HG03521 (cell line): ENCODE data around the gene ARHGAP6.
"Not testable (repeated sequence)": the region's sequence is repeated elsewhere in the genome, so short reads cannot be mapped to it uniquely, and the experiment has no call there.

Experiments used
- ATAC-seq: cut with Tn5 transposase; IDR thresholded peaks from one replicate; pipeline ENCODE4 v1.9.1; 2021; ENCODE audit warnings: mild to moderate bottlenecking, moderate library complexity; ENCODE audit not compliant: unreplicated experiment

ARHGAP6 gene

DNA sequence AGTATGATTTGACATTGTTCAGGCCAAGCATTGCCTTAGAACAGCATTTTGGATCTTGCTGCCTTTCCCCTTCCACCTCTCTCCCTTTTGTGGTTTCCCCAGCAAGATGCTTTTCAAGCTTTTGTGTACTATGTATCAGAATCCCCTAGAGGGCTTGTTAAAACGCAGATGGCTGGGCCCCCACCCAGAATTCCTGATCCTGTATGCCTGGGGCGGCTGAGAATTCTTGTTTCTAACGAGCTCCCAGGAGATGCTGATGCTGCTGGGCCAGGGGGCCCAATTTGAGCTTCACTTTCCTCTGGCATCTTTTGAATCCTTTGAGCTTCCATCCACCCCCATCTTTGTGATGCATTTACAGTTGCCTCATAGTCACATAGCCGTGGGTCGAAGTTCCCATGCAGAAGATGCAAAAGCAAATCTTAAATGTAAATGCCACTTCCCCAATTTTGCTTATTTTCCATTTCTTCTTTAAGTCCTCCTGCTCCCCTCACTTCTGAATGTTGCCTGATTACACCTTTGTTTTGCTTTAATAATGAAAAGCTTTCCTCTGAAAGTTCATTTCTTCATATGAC, 536.1 kb downstream of the ARHGAP6 start:
- ATAC-seq: no peak

DNA sequence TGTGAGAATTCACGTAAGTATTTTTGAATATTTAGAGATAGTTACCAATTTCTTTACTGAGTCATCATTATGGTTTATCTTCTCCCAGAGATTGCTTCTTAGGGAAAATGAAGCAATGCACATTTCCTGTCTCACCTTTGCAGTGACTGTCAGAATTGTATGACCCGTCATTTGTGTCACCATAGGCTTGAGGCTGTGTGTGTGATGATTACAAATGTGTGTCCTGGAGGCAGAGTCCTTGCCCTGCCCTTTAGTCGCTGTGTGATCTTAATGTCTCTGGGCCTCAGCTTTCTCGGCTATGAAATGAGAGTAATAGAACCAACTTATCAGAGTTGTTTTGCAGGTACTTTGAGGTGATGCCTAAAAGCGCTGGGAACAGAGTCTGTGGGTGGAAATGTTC, 540.7 kb downstream of the ARHGAP6 start:
- ATAC-seq: no peak

DNA sequence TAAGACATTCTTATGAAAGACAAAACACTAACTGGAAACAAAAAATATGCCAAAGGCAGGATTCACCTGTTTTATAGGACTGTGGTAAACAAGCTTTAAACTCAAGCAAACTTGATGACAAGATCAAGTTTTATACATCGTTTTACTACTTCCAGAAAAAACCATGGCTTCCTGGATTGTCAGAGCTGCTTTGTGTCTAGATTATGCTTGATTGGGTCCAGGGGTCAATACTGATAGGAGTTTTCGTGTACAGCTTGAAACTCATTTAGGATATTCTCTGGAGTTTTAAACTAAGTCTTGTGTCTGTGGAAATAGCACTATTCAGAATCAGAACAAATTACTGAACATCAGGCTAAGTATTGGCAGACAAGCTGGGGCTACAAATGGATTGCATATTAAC, 541.6 kb downstream of the ARHGAP6 start:
- ATAC-seq: no peak

DNA sequence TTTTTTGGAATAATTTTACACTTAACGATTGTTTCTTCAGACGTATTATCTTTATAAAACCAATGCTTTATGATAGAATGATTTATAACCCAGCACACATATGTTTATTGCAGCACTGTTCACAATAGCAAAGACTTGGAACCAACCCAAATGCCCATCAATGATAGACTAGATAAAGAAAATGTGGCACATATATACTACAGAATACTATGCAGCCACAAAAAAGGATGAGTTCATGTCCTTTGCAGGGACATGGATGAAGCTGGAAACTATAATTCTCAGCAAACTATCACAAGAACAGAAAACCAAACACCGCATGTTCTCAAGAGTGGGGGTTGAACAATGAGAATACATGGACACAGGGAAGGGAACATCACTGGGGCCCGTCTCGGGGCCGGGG, 542.6 kb downstream of the ARHGAP6 start:
- ATAC-seq: not testable (repeated sequence)

DNA sequence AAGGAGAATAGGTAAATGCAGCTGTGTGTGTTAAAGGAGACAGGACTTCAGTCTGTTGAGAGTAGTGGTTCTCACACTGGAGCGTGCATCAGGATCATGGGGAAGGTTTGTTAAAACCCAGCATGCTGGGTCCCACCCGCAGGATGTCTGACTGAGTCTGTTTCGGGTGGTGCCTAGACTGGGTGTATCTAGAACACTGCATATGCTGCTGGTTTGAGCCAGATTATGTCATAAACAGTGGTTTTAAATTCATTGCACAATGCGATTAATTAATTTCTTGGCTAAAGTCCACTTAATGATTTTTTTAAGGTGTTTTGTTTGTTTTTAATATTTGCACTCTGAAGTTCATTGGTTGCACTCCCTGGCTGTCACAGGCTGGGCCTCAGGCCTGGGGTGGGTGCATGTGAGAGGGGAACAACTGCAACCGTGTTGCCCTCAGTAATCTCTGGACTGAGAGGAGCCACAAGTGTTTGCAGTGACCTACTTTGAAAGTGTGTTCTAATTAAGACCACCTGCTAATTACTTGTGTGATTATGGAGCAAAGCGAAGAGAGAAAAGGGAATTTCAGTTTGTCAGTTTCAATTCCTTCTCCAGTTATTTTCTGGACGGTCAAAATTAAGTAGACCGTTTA, 546.3 kb downstream of the ARHGAP6 start:
- no peak for ATAC-seq

DNA sequence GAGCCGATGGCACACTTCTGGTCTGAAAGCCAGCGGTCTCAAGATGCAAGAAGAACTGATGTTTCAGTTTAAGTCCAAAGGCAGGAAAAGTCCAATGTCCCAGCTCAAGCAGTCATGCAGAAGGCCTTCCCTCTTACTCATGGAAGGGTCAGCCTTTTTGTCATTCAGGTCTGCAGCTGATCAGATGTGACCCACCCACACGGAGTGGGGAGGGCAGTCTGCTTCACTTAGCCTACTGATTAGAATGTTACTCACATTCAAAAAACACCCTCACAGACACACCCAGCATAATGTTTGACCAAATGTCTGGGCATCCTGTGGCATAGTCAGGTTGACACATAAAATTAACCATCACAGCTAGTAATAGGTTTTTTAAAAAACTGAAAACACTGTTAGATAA, 548.0 kb downstream of the ARHGAP6 start:
- ATAC-seq: no peak

DNA sequence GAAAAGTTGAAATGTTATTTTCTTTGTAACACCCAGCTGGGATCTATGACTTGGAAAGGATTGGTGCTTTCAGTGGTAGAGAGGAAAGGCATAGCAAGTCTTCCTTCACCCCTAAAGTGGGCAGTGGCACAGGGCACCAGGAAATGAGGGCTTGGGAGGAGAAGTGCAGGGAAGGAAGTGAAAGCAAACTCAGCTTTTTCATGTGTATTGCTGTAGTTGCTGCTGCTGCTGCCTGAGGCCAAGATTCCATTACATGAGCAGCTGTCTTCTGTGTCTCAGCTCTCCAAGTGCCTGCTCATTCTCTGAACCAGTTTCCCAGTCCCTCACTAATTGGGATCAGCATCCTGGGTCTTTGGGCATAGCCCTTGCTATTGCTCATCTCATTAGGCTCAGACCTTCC, 552.0 kb downstream of the ARHGAP6 start:
- no peak for ATAC-seq

DNA sequence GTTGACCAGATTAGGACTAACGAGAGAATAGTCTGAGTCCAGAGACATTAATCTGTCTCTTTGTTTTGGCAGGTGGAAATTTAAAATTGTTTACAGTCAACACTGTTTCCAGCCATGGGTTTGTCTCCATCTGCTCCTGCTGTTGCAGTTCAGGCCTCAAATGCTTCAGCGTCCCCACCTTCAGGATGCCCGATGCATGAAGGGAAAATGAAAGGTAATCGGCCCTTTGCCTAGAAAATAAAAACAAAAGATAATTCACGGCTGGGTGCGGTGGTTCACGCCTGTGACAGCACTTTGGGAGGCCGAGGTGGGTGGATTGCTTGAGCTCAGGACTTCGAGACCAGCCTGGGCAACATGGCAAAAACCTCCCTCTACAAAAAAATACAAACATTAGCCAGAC, 553.8 kb downstream of the ARHGAP6 start:
- ATAC-seq: no peak

DNA sequence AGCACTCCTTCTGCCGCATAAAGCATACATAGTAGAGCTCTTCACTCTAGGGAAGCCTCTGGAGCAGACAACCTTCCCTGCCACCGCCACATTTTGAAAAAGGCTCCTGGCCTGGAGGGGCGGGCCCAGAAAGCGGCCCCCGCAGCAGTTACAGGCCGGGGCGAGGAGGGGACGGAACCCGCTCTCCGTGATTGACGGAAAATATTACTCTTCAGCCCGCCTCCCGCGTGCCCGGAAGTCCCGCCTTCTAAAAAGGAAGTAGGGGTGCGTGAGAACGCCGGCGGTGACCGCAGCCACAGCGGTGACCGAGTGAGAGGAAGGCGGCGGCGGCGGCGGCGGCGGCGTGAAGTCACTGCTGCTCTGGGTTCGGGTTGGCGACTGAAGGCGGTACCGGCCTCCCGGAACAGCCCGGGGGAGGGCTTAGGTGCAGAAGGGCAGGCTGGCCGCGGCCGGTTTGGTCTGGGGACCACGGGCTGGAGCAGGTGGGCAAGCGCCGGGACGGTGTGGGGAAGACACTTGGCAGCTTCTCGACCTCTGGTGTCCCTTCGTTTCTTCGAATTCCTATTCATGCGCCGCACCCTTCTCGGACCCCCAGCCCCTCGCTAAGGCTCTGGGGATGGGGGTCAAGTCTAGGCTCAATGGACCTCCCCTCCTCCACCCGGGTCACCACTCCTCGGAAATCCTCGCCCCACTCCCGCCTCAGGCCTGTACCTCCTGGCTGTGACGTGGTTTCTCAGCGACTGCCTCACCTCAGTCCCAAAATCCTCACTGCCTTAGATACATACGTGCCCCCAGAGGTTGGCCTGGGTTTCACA, 554.5 kb downstream of the ARHGAP6 start, which contains the start of gene HCCS:
Gene HCCS, plus strand, starts transcription at position 296 of the 815 bp plus-strand sequence. CDS start 729 bp downstream, outside the sequence.
- peak; percentile 92 for ATAC-seq

DNA sequence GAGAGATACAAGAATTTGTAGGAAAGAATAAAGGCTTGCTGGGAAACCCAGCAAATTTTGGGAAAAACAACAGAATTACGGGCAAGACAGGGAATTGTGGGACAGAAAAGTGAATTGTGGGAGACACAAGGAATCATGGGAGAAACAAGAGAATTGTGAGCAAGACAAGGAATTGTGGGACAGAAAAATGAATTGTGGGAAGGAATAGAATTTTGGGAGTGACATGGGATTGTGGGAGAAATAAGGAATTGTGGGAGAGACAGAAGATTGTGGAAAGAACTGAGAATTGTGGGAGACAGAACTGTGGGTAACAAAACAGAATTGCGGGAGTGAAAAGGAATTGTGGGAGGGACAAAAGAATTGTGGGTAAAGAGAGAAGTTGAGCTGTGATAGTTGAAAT, 555.8 kb downstream of the ARHGAP6 start:
- ATAC-seq: no peak

DNA sequence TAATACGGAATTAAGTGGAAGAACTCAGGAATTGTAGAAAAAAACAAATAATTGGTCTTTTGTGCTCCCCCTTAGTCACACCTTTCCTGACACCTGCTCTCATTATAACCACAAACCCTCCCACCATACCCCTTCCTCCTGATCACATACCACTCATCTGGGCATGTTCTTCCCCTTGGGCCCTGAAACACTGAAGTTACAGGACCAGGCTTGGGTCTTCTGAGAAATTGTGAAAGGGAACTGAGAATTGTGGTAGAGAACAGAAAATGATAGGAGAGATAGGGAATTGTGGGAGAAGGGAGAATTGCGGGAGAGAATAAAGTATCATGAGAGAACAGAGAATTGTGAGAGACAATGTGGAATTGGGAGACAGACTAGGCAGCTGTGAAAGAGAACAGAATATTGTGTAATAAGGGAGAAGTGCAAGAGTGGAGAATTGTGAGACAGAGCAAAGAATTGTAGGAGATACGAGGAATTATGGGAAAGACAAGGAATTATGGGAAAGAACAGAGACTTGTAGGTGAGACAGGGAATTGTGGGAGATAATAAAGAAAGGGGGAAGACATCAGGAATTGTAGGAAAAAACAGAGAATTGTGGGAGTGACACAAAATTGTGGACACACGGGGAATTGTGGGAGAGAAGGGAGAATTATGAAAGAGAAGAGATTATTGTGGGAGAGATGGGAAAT, 557.3 kb downstream of the ARHGAP6 start:
- no peak for ATAC-seq

DNA sequence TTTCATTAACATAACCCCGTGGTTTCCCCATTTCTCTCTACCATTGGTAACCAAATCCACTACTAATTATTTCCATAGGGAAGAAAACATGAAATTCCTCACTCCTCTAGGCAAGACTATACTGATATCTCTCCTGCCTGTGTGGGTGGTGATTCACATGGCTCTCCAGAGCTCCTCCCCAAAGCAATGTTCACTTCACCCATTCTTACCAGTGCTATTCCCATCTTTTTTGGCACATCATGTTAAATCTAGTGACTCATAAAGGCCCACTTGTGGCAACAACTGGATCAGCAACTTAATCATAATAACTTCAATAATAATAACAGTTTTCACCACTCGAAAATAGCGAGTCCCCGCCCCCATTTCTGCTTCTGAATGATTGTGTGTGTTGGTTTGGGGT, 560.6 kb downstream of the ARHGAP6 start:
- ATAC-seq: no peak

DNA sequence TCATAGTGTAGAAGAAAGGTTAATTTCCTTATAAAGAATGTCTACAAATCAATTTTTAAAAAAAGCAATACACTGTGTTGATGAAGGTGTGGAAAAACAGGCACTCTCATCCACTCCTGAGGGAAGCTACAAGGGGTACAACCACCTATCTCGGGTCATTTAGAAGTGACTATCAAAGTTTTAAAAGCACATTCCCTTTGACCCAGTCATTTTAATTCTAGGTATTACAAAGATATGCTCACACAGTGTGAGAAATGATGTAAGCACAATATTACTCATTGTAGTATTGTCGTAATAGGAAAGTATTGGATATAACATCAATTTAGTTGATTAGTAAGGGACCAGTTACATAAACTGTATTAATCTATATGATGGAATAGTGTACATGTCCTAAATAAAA, 562.0 kb downstream of the ARHGAP6 start:
- ATAC-seq: no peak

DNA sequence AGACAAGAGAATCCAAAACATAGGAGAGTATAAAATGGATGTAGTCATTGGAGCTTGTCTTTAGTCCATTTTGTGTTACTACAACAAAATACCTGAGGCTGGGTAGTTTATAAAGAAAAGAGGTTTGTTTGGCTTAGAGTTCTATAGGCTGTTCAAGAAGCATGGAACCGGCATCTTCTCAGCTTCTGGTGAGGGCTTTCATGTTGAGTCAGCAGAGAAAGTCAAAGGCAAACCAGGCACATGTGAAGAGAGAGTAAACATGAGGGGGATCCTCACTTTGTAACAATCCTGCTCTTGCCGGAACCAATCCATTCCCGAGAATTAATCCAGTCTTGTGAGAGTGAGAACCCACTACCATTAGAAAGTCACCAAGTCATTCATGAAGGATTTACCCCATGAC, 562.7 kb downstream of the ARHGAP6 start:
- ATAC-seq: no peak

DNA sequence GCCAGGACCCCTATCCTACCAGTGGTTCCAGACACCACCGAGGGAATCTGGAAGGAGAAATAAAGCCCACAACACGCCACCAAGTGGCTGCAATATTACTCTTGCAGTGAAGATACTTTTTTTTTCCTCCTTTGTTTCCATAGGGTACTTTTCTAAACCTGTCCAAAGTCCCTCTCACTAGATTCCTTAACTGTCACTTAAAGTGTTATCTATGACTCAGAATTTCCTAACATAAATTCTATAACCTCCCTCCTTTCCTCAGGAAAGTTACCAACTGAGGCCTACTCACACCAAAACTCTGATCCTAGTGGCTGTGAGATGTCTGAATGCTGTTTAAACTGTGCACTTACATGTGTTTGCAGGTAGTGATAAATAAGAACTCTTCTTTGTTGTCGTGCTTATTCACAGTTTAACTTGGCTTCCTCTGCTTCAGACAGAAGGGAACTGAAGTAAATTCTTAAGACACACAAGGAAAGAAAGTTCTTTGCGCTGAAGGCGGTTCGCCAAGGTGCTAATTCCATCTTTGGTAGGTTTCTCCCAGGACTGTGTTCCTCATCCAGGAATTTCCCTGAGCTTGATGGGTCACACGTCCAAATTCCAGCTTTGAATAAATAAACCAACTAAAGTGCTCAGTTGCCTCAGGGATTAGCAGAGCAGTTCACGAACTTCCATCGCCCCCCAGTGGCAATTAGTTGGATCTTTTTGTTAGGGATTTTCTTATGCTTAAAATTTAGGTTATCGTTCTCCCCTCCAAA, 565.3 kb downstream of the ARHGAP6 start:
- ATAC-seq: no peak

DNA sequence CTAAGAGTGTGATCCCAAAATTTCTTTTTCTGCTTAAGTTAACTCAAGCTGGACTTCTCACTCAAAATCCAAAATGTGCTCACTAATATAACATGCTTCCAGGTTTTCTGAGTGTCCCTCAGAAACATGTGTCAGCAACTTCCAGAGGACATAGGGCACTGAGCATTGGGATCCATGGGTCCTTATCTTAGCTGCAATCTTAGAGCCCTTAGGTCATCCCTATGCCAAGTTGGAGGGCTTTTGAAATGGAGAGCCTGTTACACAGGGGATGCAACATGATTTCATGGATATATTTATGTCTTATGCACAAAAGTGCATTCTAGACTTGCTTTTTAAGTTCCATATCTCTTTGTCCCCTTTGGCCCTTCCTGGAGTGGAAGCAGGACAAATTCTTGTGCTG, 566.3 kb downstream of the ARHGAP6 start:
- no peak for ATAC-seq

DNA sequence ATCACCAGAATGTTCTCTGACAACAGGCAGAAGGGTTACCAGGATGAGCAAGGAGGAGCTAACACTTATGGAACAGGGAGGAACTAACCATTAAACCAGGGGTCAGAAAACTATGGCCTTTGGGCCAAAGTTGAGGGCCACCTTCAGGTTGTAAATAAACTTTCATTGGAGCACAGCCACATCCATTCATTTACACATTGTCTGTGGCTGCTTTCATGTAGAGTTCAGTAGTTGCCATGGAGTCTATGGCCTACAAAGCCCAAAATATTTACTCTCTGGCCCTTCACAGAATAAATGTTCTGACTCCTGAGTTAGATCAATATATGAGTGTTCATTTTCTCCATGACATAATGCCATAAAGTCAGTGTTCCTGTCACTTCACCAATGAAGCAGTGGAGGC, 567.8 kb downstream of the ARHGAP6 start:
- no peak for ATAC-seq

DNA sequence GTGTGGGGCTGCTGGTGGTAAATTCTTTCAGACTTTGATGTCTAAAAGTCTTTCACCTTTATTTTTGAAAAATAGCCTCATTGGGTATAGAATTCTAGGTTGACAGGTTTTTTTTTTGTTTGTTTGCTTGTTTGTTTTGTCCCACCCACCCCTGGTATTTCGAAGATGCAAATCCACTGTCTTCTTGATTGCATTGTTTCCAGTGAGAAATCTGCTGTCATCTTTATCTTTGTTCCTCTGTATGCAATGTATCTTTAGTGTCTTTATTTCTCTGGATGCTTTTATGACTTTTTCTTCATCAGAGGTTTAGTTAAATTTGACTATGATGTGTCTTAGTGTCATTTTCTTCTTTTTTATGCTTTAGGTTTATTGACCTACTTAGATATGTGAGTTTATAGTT, 575.9 kb downstream of the ARHGAP6 start:
- ATAC-seq: no peak
